ENCODE results near the gene ULK3.

Gene ULK3

DNA sequence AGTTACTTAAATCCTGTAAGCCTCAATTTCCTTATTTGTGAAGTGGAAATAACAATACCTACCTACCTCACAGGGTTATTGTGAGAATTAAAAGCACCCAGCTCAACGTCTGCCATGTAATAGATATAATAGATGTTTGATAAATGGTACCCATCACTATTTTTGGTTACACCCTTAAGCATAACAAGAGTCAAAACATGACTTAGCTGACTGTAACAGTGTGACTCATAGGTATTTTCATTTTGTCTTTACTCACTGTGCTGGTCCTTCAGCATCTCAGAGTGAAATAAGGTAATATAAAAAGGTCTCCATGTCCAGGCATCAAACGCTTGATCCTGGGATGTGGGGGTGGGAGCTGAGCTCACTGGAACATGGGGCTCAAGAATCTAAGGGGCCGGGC, 13.5 kb downstream of the ULK3 start:
- no peak for DNase-seq (ENCODE audit: low read depth)
- TF ChIP-seq, protein P1, sequence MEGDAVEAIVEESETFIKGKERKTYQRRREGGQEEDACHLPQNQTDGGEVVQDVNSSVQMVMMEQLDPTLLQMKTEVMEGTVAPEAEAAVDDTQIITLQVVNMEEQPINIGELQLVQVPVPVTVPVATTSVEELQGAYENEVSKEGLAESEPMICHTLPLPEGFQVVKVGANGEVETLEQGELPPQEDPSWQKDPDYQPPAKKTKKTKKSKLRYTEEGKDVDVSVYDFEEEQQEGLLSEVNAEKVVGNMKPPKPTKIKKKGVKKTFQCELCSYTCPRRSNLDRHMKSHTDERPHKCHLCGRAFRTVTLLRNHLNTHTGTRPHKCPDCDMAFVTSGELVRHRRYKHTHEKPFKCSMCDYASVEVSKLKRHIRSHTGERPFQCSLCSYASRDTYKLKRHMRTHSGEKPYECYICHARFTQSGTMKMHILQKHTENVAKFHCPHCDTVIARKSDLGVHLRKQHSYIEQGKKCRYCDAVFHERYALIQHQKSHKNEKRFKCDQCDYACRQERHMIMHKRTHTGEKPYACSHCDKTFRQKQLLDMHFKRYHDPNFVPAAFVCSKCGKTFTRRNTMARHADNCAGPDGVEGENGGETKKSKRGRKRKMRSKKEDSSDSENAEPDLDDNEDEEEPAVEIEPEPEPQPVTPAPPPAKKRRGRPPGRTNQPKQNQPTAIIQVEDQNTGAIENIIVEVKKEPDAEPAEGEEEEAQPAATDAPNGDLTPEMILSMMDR (conservative IDR thresholded peaks at IDR 0.05; ENCODE audit: low read depth, low read length), result no peak
- no peak overlapping the region for H3K4me3 ChIP-seq (ENCODE audit: low read length)

DNA sequence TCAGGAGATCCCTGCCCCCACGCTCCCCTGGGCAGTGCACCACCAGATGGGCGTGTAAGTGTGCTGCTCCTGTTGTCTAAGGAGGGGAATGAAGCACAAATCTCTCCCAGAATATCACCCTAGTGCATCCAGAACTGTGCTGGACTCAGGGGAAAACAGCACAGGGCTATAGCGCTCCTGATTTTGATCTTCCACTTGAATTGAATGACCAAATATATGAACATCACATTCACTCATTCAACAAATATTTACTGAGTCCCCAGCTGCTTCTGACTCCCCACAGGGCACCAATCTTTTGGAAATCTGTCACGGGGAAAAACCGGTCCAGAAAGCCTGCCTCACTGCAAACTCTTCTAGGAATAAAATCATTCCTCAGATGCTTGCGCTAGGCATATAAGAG, 14.1 kb downstream of the ULK3 start:
- DNase-seq (ENCODE audit: low read depth), result no peak
- TF ChIP-seq, protein P1 (conservative IDR thresholded peaks at IDR 0.05; ENCODE audit: low read depth, low read length), result no peak
- H3K4me3 ChIP-seq (ENCODE audit: low read length), result no peak overlapping the region

DNA sequence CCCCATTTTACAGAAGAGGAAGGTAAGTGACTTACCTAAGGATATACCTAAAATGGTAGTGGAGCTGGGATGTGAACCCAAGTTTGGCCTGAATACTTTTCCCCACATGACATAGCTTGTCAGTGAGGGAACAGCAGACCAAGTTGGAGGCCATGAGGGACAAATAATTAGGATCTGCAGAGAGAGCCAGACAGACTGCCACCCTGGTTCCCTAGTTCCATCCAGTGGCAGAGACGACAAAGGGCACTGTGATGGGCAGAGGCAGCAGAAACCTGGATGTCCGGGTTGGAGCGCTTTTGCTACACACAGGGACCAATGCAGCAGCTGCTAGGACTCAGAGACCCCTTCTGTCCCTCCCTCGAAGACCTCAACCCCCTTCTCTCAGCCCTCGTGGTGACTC, 15.3 kb downstream of the ULK3 start:
- no peak overlapping the region for H3K4me3 ChIP-seq (ENCODE audit: low read length)
- no peak for DNase-seq (ENCODE audit: low read depth)
- TF ChIP-seq, protein P1 (conservative IDR thresholded peaks at IDR 0.05; ENCODE audit: low read depth, low read length), result no peak

DNA sequence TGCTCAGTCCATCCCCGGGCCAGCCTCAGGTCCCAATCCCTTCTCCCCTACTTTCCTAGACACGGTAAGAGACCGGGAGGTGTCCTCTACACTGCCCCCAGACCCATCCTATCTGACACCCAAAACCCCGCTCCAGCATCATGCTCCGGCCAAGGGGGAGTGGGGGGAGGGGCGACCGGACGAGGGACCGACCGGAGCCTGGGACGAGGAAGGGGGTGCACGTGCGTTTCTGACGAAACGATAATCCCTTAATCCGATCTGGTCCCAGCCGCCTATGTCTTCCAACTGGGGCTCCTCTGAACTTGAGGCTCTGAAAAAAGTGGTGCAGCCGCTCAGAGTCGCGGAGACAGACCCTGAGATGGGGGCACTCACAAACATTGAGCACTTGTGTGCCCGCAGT, 16.0 kb downstream of the ULK3 start:
- no peak overlapping the region for H3K4me3 ChIP-seq (ENCODE audit: low read length)
- TF ChIP-seq, protein P1 (conservative IDR thresholded peaks at IDR 0.05; ENCODE audit: low read depth, low read length), result no peak
- no peak for DNase-seq (ENCODE audit: low read depth)

DNA sequence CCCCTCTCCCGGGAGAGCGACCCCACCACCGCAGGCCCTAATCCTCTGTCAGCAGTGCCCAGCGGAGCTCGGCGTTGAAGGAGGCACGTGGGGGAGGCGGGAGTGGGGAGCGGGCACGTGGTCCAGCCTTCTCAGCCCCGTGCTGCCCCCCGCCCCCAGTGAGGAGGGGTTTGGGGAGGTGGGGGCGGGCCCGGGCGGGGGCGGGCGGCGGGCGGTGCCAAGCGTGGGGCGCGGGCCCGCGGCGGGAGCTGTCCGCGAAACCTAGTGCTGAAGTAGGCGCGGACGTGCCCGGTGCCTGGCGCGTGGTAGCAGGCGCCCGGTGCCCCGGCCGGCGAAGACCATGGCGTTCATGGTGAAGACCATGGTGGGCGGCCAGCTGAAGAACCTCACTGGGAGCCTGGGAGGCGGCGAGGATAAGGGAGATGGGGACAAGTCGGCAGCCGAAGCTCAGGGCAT, 16.6 kb downstream of the ULK3 start, which contains the start of gene CPLX3:
Gene CPLX3, plus strand, starts transcription at position 264 of the 456 bp plus-strand sequence. Its CDS starts 77 bp downstream, at position 341.
- DNase-seq (ENCODE audit: low read depth), result no peak
- TF ChIP-seq, protein P1 (conservative IDR thresholded peaks at IDR 0.05; ENCODE audit: low read depth, low read length), result no peak
- H3K4me3 ChIP-seq (ENCODE audit: low read length), result no peak within 1 kb of the TSS

DNA sequence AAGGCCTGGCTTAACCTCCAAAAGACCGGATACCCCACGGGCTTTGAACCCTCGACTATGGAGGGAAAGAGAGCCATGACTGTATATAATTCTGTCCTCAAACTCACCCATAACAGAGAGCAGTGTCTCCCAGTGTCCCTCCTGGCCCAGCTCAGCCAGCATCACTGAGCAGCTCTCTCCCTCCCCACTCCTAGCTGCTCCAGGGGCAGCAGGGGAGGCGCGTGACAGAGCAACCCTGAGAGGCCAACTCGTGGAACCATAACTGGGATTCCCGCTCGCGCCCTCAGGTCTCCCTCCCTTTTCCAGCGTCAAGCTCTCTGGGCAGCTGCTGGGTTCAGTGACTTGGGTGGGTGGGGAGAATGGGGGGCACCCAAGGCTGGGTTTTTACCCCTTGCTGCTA, 17.1 kb downstream of the ULK3 start:
- DNase-seq (ENCODE audit: low read depth), result no peak
- H3K4me3 ChIP-seq (ENCODE audit: low read length), result no peak overlapping the region
- TF ChIP-seq, protein P1 (conservative IDR thresholded peaks at IDR 0.05; ENCODE audit: low read depth, low read length), result no peak

DNA sequence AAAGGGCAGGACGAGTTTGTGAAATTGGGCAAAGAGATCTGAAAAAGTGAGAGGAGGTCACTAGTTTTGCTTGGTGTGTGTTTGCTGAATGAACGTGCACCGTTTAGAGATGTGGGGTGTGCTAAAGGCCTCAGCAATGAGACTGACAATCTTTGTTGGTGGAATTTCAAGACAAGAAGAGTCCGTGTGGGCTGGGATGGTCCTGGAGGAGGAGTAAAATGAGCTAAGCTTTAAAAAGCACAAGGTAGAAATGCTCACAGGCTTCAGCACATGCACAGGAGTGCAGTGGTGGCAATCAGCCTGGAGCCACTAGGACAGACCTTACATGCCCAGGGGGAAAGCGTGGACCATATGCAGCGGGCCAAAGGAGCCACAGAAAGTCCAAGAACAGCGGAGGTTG, 18.0 kb downstream of the ULK3 start:
- no peak overlapping the region for H3K4me3 ChIP-seq (ENCODE audit: low read length)
- DNase-seq (ENCODE audit: low read depth), result no peak
- TF ChIP-seq, protein P1 (conservative IDR thresholded peaks at IDR 0.05; ENCODE audit: low read depth, low read length), result no peak

All from retinal pigment epithelial cell (primary cell).